ENCODE measurements around the gene ASIC5.
"Not testable (repeated sequence)": the region's sequence is repeated elsewhere in the genome, so short reads cannot be mapped to it uniquely, and the experiment has no call there.

Gene ASIC5

GRCh38 chr4:155900381-155900780, 34.3 kb upstream of the ASIC5 start:
- no peaks in the 10 kb centered on the region for H3K9me3 ChIP-seq (ENCODE audit: control insufficient read depth, insufficient read depth, low read length)
- H3K4me3 ChIP-seq (ENCODE audit: low read depth, low read length), result no peak overlapping the region
- peaks cover 24% of the 10 kb centered on the region for H3K4me1 ChIP-seq (ENCODE audit: control insufficient read depth, insufficient read depth, low read length)
- no peak overlapping the region for H3K9ac ChIP-seq (ENCODE audit: low read depth, low read length)
- H3K36me3 ChIP-seq (ENCODE audit: control insufficient read depth, insufficient read depth, low read length), result no peaks in the 10 kb centered on the region
- no peaks in the 10 kb centered on the region for H3K27me3 ChIP-seq (ENCODE audit: control insufficient read depth, insufficient read depth, low read length)
- H3K27ac ChIP-seq (ENCODE audit: low read depth, low read length), result no peak overlapping the region

DNA sequence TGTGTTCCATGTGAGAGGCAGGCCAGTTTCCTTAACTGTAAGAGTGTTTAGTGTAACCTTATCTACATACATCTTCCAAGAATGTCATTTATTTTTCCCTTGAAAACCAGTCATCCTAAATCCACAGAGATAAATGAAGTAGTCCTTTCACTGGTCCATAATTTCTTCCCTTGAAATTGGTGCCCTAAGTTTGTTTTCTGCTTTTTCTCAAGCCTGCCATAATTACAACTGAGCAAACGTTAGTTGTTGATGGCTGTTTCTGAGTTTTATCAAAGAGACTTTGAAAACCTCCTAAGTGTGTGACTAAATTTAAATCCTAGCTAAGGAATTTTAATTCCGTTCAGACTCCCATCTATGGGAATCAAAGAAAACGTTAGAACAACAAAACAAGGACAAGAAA, 33.8 kb upstream of the ASIC5 start:
- peaks cover 24% of the 10 kb centered on the region for H3K4me1 ChIP-seq (ENCODE audit: control insufficient read depth, insufficient read depth, low read length)
- no peak overlapping the region for H3K27ac ChIP-seq (ENCODE audit: low read depth, low read length)
- no peak overlapping the region for H3K9ac ChIP-seq (ENCODE audit: low read depth, low read length)
- H3K36me3 ChIP-seq (ENCODE audit: control insufficient read depth, insufficient read depth, low read length), result no peaks in the 10 kb centered on the region
- H3K27me3 ChIP-seq (ENCODE audit: control insufficient read depth, insufficient read depth, low read length), result no peaks in the 10 kb centered on the region
- no peaks in the 10 kb centered on the region for H3K9me3 ChIP-seq (ENCODE audit: control insufficient read depth, insufficient read depth, low read length)
- no peak overlapping the region for H3K4me3 ChIP-seq (ENCODE audit: low read depth, low read length)

GRCh38 chr4:155898371-155898770, 32.3 kb upstream of the ASIC5 start:
- not testable (repeated sequence) for H3K27me3 ChIP-seq (ENCODE audit: control insufficient read depth, insufficient read depth, low read length); H3K9me3 ChIP-seq (ENCODE audit: control insufficient read depth, insufficient read depth, low read length); H3K9ac ChIP-seq (ENCODE audit: low read depth, low read length); H3K36me3 ChIP-seq (ENCODE audit: control insufficient read depth, insufficient read depth, low read length); H3K4me3 ChIP-seq (ENCODE audit: low read depth, low read length); H3K27ac ChIP-seq (ENCODE audit: low read depth, low read length)
- H3K4me1 ChIP-seq (ENCODE audit: control insufficient read depth, insufficient read depth, low read length), result peaks cover 14% of the 10 kb centered on the region

GRCh38 chr4:155891058-155891457, 25.0 kb upstream of the ASIC5 start:
- H3K36me3 ChIP-seq (ENCODE audit: control insufficient read depth, insufficient read depth, low read length), result no peaks in the 10 kb centered on the region
- no peak overlapping the region for H3K9ac ChIP-seq (ENCODE audit: low read depth, low read length)
- H3K9me3 ChIP-seq (ENCODE audit: control insufficient read depth, insufficient read depth, low read length), result peaks cover 20% of the 10 kb centered on the region
- no peak overlapping the region for H3K27ac ChIP-seq (ENCODE audit: low read depth, low read length)
- no peak overlapping the region for H3K4me3 ChIP-seq (ENCODE audit: low read depth, low read length)
- no peaks in the 10 kb centered on the region for H3K4me1 ChIP-seq (ENCODE audit: control insufficient read depth, insufficient read depth, low read length)
- no peaks in the 10 kb centered on the region for H3K27me3 ChIP-seq (ENCODE audit: control insufficient read depth, insufficient read depth, low read length)

- H3K36me3 ChIP-seq (ENCODE audit: control insufficient read depth, insufficient read depth, low read length), result no peaks in the 10 kb centered on the region
- peaks cover 20% of the 10 kb centered on the region for H3K9me3 ChIP-seq (ENCODE audit: control insufficient read depth, insufficient read depth, low read length)
- H3K4me1 ChIP-seq (ENCODE audit: control insufficient read depth, insufficient read depth, low read length), result no peaks in the 10 kb centered on the region
- H3K27me3 ChIP-seq (ENCODE audit: control insufficient read depth, insufficient read depth, low read length), result no peaks in the 10 kb centered on the region
- no peak overlapping the region for H3K4me3 ChIP-seq (ENCODE audit: low read depth, low read length)
- H3K9ac ChIP-seq (ENCODE audit: low read depth, low read length), result no peak overlapping the region
- no peak overlapping the region for H3K27ac ChIP-seq (ENCODE audit: low read depth, low read length)
Measured at GRCh38 chr4:155889946-155890345, 23.9 kb upstream of the ASIC5 start.

DNA sequence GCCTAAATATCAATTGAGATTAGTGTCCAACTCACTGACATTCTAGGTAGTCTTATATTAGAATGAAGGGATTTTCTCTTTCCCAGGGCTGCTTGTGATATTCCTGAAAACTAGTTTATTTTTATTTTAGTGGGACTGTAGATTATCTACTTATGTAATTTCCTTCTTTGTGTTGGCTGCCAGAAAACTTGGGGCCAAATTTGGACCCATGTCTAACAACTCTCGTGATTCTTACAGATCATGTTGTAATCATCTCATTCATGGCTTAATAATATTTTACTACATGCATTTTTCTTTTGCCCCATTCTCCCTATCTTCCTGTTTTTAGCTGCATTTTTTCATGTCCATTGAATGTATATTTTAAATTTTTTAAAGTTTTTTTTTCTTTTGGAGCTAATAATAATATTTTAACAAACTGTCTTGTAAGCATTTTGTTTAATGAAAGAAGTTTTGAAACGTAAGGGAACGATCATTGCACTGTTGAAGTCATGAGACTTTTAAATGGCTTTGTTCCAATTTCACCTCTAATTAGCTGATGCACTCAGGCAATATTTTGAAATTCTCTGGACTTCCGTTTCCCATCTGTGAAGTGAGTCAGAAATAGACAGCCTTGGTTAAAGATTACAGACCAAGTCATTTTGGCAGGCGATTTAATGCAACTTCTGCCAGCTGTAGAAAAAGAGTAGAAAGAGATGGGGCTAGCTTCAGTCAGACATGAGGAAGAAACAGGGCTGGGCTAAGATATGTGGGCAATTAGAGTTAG, 23.1 kb upstream of the ASIC5 start:
- H3K27ac ChIP-seq (ENCODE audit: low read depth, low read length), result no peak overlapping the region
- H3K4me1 ChIP-seq (ENCODE audit: control insufficient read depth, insufficient read depth, low read length), result no peaks in the 10 kb centered on the region
- H3K9ac ChIP-seq (ENCODE audit: low read depth, low read length), result no peak overlapping the region
- no peaks in the 10 kb centered on the region for H3K36me3 ChIP-seq (ENCODE audit: control insufficient read depth, insufficient read depth, low read length)
- peaks cover 20% of the 10 kb centered on the region for H3K9me3 ChIP-seq (ENCODE audit: control insufficient read depth, insufficient read depth, low read length)
- no peaks in the 10 kb centered on the region for H3K27me3 ChIP-seq (ENCODE audit: control insufficient read depth, insufficient read depth, low read length)
- no peak overlapping the region for H3K4me3 ChIP-seq (ENCODE audit: low read depth, low read length)

GRCh38 chr4:155887847-155888570, 21.9 kb upstream of the ASIC5 start:
- H3K36me3 ChIP-seq (ENCODE audit: control insufficient read depth, insufficient read depth, low read length), result no peaks in the 10 kb centered on the region
- no peak overlapping the region for H3K9ac ChIP-seq (ENCODE audit: low read depth, low read length)
- H3K4me3 ChIP-seq (ENCODE audit: low read depth, low read length), result no peak overlapping the region
- peaks cover 20% of the 10 kb centered on the region for H3K9me3 ChIP-seq (ENCODE audit: control insufficient read depth, insufficient read depth, low read length)
- no peak overlapping the region for H3K27ac ChIP-seq (ENCODE audit: low read depth, low read length)
- H3K4me1 ChIP-seq (ENCODE audit: control insufficient read depth, insufficient read depth, low read length), result no peaks in the 10 kb centered on the region
- H3K27me3 ChIP-seq (ENCODE audit: control insufficient read depth, insufficient read depth, low read length), result no peaks in the 10 kb centered on the region

DNA sequence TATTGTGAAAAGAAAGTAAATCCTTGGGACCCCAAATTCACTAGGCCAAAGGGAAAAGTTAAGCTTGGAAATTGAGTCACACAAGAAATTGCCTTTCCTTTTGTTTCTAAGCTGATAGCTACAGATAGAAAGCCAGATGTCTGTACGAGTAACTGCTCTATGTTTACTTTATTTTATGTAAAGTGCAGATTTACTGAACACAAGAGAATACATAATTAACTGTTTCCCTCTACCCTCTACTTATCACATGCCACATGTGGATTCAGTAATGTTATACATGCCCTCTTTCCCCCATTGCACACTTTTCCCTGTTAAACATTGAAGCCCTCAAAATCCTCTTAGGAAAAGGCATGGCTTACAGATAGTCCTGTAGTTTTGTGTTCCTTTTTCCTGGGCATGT, 21.0 kb upstream of the ASIC5 start:
- no peaks in the 10 kb centered on the region for H3K4me1 ChIP-seq (ENCODE audit: control insufficient read depth, insufficient read depth, low read length)
- H3K27me3 ChIP-seq (ENCODE audit: control insufficient read depth, insufficient read depth, low read length), result no peaks in the 10 kb centered on the region
- no peak overlapping the region for H3K4me3 ChIP-seq (ENCODE audit: low read depth, low read length)
- no peak overlapping the region for H3K9ac ChIP-seq (ENCODE audit: low read depth, low read length)
- no peaks in the 10 kb centered on the region for H3K36me3 ChIP-seq (ENCODE audit: control insufficient read depth, insufficient read depth, low read length)
- H3K9me3 ChIP-seq (ENCODE audit: control insufficient read depth, insufficient read depth, low read length), result peaks cover 19% of the 10 kb centered on the region
- no peak overlapping the region for H3K27ac ChIP-seq (ENCODE audit: low read depth, low read length)

- H3K4me3 ChIP-seq (ENCODE audit: low read depth, low read length), result no peak overlapping the region
- H3K36me3 ChIP-seq (ENCODE audit: control insufficient read depth, insufficient read depth, low read length), result no peaks in the 10 kb centered on the region
- H3K27me3 ChIP-seq (ENCODE audit: control insufficient read depth, insufficient read depth, low read length), result no peaks in the 10 kb centered on the region
- no peak overlapping the region for H3K27ac ChIP-seq (ENCODE audit: low read depth, low read length)
- peaks cover 8% of the 10 kb centered on the region; the same call in 1 of the 2 replicates for H3K9me3 ChIP-seq (ENCODE audit: control insufficient read depth, insufficient read depth, low read length)
- H3K4me1 ChIP-seq (ENCODE audit: control insufficient read depth, insufficient read depth, low read length), result no peaks in the 10 kb centered on the region
- H3K9ac ChIP-seq (ENCODE audit: low read depth, low read length), result no peak overlapping the region
Measured at GRCh38 chr4:155885666-155886065, 19.6 kb upstream of the ASIC5 start.

DNA sequence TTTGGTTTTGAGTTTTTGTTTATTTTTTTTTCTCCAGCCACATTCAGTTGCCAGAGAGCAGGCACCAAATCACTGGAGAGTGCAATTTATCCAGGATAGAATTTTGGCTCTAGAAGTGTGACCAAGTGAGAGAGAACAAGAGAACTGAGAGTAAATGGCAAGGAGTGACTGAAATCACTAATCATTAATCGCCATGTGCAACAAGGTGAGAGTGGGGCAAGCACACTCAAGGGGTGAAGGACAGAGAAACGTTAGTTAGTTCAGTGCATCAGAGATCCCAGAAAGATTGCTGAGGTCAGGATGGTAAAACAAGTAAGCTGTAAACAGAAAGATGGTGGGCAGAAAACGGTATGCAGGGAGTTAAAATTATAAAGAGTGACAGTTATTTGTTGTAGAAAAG, 17.8 kb upstream of the ASIC5 start:
- H3K36me3 ChIP-seq (ENCODE audit: control insufficient read depth, insufficient read depth, low read length), result no peaks in the 10 kb centered on the region
- no peaks in the 10 kb centered on the region for H3K4me1 ChIP-seq (ENCODE audit: control insufficient read depth, insufficient read depth, low read length)
- H3K27me3 ChIP-seq (ENCODE audit: control insufficient read depth, insufficient read depth, low read length), result no peaks in the 10 kb centered on the region
- H3K4me3 ChIP-seq (ENCODE audit: low read depth, low read length), result no peak overlapping the region
- no peak overlapping the region for H3K9ac ChIP-seq (ENCODE audit: low read depth, low read length)
- no peak overlapping the region for H3K27ac ChIP-seq (ENCODE audit: low read depth, low read length)
- H3K9me3 ChIP-seq (ENCODE audit: control insufficient read depth, insufficient read depth, low read length), result no peaks in the 10 kb centered on the region

GRCh38 chr4:155881555-155881954, 15.5 kb upstream of the ASIC5 start:
- H3K9me3 ChIP-seq (ENCODE audit: control insufficient read depth, insufficient read depth, low read length), result peaks cover 8% of the 10 kb centered on the region
- H3K9ac ChIP-seq (ENCODE audit: low read depth, low read length), result no peak overlapping the region
- H3K27me3 ChIP-seq (ENCODE audit: control insufficient read depth, insufficient read depth, low read length), result no peaks in the 10 kb centered on the region
- H3K4me1 ChIP-seq (ENCODE audit: control insufficient read depth, insufficient read depth, low read length), result no peaks in the 10 kb centered on the region
- no peak overlapping the region for H3K27ac ChIP-seq (ENCODE audit: low read depth, low read length)
- no peaks in the 10 kb centered on the region for H3K36me3 ChIP-seq (ENCODE audit: control insufficient read depth, insufficient read depth, low read length)
- no peak overlapping the region for H3K4me3 ChIP-seq (ENCODE audit: low read depth, low read length)

All from HUES48 (cell line).